Neural progenitor cell (in vitro differentiated cells): ENCODE measurements around the gene RHOBTB3.

Source experiments
- CTCF ChIP-seq: fragments of 200-600 bp; sonication (generic); IDR thresholded peaks from 2 replicates; pipeline ENCODE4 v1.5.1; 2017; ENCODE audit warnings: antibody characterized with exemption, mild to moderate bottlenecking
- EZH2 ChIP-seq: fragments of 200-600 bp; sonication (generic); IDR thresholded peaks from 2 replicates; pipeline ENCODE4 v1.6.1; 2017; ENCODE audit warnings: antibody characterized with exemption, mild to moderate bottlenecking, moderate library complexity

GRCh38 chr5:95777441-95777840 is 46.3 kb downstream of the RHOBTB3 start:
- TF ChIP-seq EZH2 (no peak), CTCF (no peak)
